ES-I3 (cell line): ENCODE data around the gene NPPC.
"Not testable (repeated sequence)": the region's sequence is repeated elsewhere in the genome, so short reads cannot be mapped to it uniquely, and the experiment has no call there.

Experiments used
- H3K36me3 ChIP-seq: 2 replicates; pipeline ENCODE4 v1.6.1; 2013; ENCODE audit warnings: mild to moderate bottlenecking, low read length, control low read depth, moderate library complexity; ENCODE audit not compliant: insufficient read depth
- H3K4me1 ChIP-seq: 2 replicates; pipeline ENCODE4 v1.6.1; 2013; ENCODE audit warnings: mild to moderate bottlenecking, control low read depth, low read length; ENCODE audit not compliant: insufficient read depth
- H3K9ac ChIP-seq: 2 replicates; pipeline ENCODE4 v1.6.1; 2013; ENCODE audit warnings: low read depth, mild to moderate bottlenecking, low read length, moderate library complexity
- H3K9me3 ChIP-seq: 2 replicates; pipeline ENCODE4 v1.6.1; 2013; ENCODE audit warnings: mild to moderate bottlenecking, low read length, moderate library complexity; ENCODE audit not compliant: control insufficient read depth, insufficient read depth

Gene NPPC, protein sequence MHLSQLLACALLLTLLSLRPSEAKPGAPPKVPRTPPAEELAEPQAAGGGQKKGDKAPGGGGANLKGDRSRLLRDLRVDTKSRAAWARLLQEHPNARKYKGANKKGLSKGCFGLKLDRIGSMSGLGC

GRCh38 chr2:231926180-231926741, at the start of gene NPPC:
Gene NPPC (minus strand): TSS chr2:231926396. CDS start chr2:231926249, 147 bp downstream.
- Histone ChIP-seq H3K4me1 (no peaks in the 10 kb centered on the region), H3K9ac (peak within 1 kb of the TSS; percentile 63; the same call in 1 of the 2 replicates), H3K9me3 (no peaks in the 10 kb centered on the region), H3K36me3 (no peaks in the 10 kb centered on the region)

DNA sequence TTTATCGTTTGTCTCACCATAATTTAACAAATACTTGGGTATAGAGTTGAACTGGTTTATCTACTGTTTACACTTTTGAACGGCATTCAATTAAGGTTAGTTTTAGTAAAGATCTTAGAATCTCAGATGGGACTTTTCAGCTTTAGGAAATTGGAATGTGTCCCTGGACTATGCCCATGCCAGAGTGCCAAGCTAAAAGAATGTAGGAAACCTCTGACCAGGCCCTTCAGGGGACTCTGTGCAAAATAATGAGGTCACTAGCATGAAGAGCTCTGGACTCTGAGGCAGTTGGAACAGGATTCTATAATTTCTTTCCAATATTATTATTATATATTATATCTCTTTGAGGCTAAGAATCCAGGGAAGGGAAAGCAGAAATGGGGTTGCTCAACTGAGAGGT, 48.8 kb upstream of the NPPC start:
- no peaks in the 10 kb centered on the region for H3K9me3 ChIP-seq
- no peak overlapping the region for H3K9ac ChIP-seq
- H3K36me3 ChIP-seq = no peaks in the 10 kb centered on the region
- no peaks in the 10 kb centered on the region for H3K4me1 ChIP-seq

- H3K4me1 ChIP-seq = no peaks in the 10 kb centered on the region
- no peaks in the 10 kb centered on the region; the same call in 1 of the 2 replicates for H3K9me3 ChIP-seq
- H3K36me3 ChIP-seq = no peaks in the 10 kb centered on the region
- no peak overlapping the region for H3K9ac ChIP-seq
These were observed 44.3 kb upstream of the NPPC start for GRCh38 chr2:231970461-231970860.

- no peaks in the 10 kb centered on the region for H3K4me1 ChIP-seq
- H3K9me3 ChIP-seq = no peaks in the 10 kb centered on the region; the same call in 1 of the 2 replicates
- H3K36me3 ChIP-seq = no peaks in the 10 kb centered on the region
- no peak overlapping the region for H3K9ac ChIP-seq
These were observed 42.6 kb upstream of the NPPC start for GRCh38 chr2:231968820-231969219.

DNA sequence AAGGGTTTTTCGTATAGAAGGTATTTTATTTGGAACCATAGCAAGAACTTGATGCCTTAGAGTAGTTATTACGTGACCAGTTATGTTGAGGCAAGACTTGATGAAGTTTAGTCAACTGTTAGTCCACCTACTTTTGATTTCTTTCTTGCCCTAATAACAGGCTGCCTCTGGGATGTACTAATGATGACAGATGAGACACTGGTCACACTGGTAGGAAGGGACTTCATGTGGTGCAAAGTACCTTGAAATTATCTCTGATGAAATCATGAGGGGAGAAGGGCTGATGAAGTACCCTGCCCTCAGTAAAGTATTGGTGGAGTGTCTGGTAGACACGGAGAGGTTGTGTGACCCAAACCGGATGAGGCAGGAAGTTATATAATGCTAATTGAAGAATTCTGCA, 40.7 kb upstream of the NPPC start:
- no peak overlapping the region for H3K9ac ChIP-seq
- no peaks in the 10 kb centered on the region; the same call in 1 of the 2 replicates for H3K9me3 ChIP-seq
- H3K4me1 ChIP-seq = no peaks in the 10 kb centered on the region

DNA sequence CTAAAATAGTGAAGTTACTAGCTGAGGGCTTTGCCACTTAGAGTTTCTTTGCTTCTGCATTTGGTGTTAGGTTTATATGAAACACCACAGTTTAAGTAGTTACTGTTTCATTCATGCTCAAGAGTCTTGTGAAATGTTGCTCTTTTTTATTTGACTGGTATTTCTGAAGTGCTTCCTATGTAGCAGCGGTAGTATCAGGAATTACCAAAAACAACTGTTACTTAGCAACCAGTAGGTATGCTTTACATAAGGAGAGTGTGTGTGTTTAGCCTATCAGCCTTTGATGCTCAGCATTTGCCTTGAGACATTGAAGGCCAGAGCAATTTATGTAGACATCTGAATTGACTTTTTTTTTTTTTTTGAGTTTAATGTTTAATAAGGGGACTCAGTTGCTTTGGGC, 38.9 kb upstream of the NPPC start:
- H3K4me1 ChIP-seq = no peaks in the 10 kb centered on the region

More for the DNA sequence above, 40.7 kb upstream of the NPPC start:
- H3K36me3 ChIP-seq = no peaks in the 10 kb centered on the region

GRCh38 chr2:231961349-231962166, 35.4 kb upstream of the NPPC start, which contains the start of gene DIS3L2:
Gene DIS3L2 (plus strand): TSS chr2:231961713. CDS start chr2:232014928, 53,215 bp downstream.
- H3K9ac ChIP-seq = peak within 1 kb of the TSS; percentile 88
- no peaks in the 10 kb centered on the region for H3K4me1 ChIP-seq

More for the DNA sequence above, 38.9 kb upstream of the NPPC start:
- Histone ChIP-seq H3K9me3 (no peaks in the 10 kb centered on the region; the same call in 1 of the 2 replicates), H3K36me3 (no peaks in the 10 kb centered on the region), H3K9ac (no peak overlapping the region)

DNA sequence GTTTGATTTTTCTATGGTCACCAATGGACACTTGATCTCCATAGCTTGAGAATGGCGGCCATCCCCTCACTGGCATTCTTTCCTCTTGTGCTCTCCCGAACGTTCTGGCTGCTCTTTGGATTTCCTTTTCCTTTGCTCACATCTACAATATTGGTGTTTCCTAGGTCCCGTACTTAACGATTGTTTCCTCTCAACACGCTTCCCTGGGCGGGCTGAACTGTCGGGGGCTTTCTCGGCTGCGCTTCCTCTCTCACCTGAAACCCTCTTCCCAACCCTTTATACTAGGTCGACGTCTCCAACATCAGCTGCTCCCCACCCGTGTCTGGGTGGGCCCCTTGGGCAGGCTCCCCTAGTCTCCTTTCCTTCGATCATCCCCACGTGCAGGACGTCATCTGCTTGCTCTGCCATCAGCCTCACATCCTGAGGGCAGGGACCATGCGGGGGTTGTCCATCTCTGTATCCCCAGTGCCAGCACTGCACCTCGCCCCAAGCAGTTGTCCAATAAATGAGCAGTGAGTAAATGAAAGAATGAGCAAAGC, 34.7 kb upstream of the NPPC start:
- peak overlapping the region; percentile 88 for H3K9ac ChIP-seq
- no peaks in the 10 kb centered on the region for H3K36me3 ChIP-seq
- no peaks in the 10 kb centered on the region for H3K9me3 ChIP-seq
- H3K4me1 ChIP-seq = no peaks in the 10 kb centered on the region

More at GRCh38 chr2:231961349-231962166, 35.4 kb upstream of the NPPC start, which contains the start of gene DIS3L2:
- H3K9me3 ChIP-seq = no peaks in the 10 kb centered on the region
- H3K36me3 ChIP-seq = no peaks in the 10 kb centered on the region

DNA sequence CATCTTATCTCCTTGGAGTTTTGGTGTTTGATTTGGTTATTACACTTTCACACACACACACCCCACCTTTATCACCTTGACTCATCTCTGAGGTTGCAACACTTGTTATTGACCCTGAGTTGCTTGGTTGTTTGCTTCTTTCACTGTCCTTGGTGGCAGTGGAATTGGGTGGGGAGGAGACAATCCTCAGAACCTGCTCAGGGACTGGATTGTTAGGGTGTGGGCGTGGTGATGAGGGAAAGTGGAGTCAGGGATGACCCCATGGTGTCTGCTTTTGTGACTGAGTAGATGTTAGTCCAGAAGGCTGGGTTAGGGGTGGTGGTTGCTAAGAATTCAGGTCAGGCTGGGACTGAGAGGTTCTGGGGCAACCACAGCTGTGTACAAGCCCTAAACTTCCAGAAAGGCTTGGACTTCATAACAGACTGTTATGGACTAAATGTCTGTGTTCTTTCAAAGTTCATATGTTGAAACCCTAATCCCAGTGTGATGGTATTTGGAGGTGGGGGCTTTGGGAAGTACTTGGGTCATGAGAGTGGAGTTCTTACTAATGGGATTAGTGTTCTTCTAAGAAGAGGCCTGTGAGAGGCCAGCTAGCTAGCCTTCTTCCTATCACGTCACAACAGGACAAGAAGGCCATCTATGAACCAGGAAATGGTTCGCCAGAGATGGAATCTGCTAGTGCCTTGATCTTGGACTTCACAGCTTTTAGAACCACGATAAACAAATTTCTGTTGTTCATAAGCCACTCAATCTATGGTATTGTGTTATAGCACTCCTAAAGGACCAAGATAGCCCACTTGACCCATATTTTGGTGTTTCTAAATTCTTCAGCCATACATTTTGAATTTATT, 31.9 kb upstream of the NPPC start:
- Histone ChIP-seq H3K4me1 (no peaks in the 10 kb centered on the region), H3K36me3 (no peaks in the 10 kb centered on the region), H3K9me3 (no peaks in the 10 kb centered on the region), H3K9ac (no peak overlapping the region)

DNA sequence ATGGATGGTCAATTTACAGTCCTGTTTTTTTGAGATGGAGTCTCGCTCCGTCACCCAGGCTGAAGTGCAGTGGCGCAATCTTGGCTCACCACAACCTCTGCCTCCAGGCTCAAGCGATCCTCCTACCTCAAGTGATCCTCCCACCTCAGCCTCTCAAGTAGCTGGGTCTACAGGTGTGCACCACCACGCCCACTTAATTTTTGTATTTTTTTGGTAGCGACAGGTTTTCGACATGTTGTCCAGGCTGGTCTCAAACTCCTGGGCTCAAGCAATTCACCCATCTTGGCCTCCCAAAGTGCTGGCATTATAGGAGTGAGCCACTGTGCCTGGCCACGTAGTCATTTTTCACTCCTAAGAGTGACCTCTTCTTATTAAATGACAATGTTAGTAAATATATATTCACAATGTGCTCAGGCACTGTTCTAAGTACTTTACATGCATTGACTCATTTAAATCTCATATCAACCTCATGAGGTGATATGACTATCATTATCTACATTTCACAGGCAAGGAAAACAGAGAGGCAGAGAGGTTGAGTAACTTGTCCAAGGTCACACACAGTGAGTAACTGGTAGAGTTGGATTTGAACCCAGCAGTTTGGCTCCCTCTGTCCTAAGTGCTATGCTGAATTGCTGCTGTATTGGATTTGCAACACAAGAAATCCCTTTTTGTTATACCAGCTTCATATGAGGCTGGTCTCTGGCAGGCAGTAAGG, 29.7 kb upstream of the NPPC start:
- H3K4me1 ChIP-seq = no peaks in the 10 kb centered on the region
- H3K36me3 ChIP-seq = no peaks in the 10 kb centered on the region
- no peak overlapping the region for H3K9ac ChIP-seq
- no peaks in the 10 kb centered on the region for H3K9me3 ChIP-seq

DNA sequence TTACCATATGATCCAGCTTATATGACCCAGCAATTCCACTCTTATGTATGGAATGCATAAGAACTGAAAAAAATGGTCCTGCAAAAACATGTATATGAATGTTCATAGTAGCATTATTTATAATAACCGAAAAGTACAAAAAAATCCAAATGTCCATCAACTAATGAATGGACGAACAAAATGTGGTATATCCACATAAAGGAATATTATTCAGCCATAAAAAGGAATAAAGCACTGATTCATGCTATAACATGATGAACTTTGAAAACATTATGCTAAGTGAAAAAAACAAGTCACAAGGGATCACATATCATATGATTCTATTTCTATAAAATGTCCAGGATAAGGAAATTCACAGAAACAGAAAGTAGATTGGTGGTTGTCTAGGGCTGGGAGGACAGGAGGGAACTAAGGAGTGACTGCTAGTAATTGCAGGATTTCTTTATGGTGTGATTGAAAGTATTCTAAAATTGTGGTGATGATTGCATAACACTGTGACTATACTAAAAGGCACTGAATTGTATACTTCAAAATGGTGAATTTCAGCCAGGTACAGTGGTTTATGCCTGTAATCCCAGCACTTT, 25.3 kb upstream of the NPPC start:
- Histone ChIP-seq H3K36me3 (no peaks in the 10 kb centered on the region), H3K9me3 (no peaks in the 10 kb centered on the region), H3K9ac (no peak overlapping the region), H3K4me1 (no peaks in the 10 kb centered on the region)

DNA sequence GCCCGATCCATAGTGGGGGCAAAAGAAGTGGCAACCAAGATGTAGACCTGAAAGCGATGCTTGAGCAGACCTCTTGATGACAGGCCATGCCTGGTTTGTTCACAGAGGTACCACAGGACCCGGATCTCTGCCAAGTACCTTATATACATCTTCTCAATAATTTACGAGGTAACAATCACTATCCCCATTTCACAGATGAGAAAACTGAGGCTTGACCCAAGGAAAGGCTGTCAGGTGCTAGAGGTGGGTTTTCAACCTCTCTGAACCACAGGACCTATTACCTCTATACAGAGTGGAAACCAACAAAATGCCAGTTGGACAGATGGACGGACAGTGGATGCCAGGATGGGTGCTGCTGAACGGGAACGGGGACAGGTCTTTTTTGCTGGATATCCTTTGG, 21.5 kb upstream of the NPPC start:
- H3K4me1 ChIP-seq = no peaks in the 10 kb centered on the region
- no peaks in the 10 kb centered on the region for H3K9me3 ChIP-seq
- no peak overlapping the region for H3K9ac ChIP-seq
- H3K36me3 ChIP-seq = no peaks in the 10 kb centered on the region

- not testable (repeated sequence) for H3K9me3 ChIP-seq, H3K4me1 ChIP-seq, H3K9ac ChIP-seq, H3K36me3 ChIP-seq
These were observed 20.9 kb upstream of the NPPC start for GRCh38 chr2:231947112-231947511.
